Measurements from ENCODE around the gene ADISSP.
"Not testable (repeated sequence)": the region's sequence is repeated elsewhere in the genome, so short reads cannot be mapped to it uniquely, and the experiment has no call there.

ADISSP gene

GRCh38 chr20:3798373-3798768 lies 30.8 kb upstream of the ADISSP start:
- in situ Hi-C loops (cut with MboI; ENCODE audit: low sequenced_read_pairs), result no loop called here

DNA sequence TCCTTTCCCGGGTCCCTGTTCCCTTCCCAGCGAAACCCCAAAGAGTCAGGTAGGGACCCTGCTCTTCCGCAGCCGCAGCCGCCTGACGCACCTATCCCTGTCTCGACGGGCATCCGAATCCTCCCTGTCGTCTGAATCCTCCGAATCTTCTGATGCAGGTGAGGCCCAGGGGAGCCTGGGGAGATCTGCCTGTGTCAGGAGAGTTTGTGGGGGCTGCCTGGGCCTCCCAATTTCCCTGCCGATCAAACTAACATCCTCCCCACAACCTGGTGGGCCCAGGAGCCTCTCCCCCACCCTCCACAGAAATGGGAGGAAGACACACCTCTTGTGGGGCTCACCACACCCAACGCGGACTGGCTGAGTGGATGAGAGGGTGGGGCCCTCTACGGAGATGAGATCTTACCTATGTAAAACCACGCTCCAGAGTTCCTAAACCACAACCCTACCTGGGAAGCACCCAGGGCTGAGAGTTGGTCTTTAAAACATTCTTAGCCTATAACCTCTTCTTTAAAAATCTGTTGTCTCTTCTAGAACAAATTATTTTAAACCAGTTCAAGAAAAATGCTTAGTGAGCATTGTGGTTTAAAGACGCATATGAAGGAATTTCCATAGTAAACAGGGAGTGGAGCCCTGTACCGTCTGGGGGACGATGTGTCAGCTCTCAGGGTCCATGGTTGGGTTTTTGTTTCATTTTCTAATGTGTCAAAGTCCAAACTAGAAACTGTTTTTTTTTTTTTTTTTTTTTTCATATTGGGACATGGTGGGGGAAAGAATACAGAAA lies 30.2 kb upstream of the ADISSP start:
- in situ Hi-C loops (cut with MboI; ENCODE audit: low sequenced_read_pairs), result no loop called here

GRCh38 chr20:3797226-3797545 lies 29.6 kb upstream of the ADISSP start:
- in situ Hi-C loops (cut with MboI; ENCODE audit: low sequenced_read_pairs), result no loop called here

DNA sequence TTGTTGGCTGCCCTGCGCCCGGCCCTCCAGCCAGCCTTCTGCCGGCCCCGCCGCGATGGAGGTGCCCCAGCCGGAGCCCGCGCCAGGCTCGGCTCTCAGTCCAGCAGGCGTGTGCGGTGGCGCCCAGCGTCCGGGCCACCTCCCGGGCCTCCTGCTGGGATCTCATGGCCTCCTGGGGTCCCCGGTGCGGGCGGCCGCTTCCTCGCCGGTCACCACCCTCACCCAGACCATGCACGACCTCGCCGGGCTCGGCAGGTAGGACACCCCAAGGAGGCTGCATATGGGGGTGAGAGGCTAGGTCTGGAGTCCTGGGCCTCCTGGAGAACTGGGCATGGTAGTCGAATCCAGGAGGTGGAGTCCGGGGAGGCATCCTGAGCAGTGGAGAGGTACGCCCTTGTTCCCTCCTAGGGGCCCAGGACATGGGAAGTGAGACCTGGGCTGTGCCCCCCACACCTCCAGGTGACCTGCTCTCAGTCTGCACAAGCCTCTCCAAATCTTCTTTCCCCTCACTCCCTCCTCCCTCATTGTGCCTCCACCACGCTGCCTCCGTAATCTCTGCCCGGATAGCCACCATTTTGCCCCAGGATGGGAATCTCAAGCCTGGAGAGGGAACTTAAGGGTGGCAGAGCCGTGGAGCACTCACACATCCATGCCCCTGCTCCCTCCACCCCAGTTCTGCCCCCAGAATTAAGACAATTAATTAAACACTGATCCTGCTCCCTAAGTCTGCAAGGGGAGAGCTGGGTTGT lies 29.1 kb upstream of the ADISSP start:
- in situ Hi-C loops (cut with MboI; ENCODE audit: low sequenced_read_pairs), result no loop called here

GRCh38 chr20:3795511-3796468 lies 28.2 kb upstream of the ADISSP start, which contains the start of gene CDC25B:
Gene CDC25B, plus strand, starts transcription at chr20:3796310. Its CDS starts 222 bp downstream, at chr20:3796532.
- in situ Hi-C loops (cut with MboI; ENCODE audit: low sequenced_read_pairs), result no loop called here

- in situ Hi-C loops (cut with MboI; ENCODE audit: low sequenced_read_pairs), result no loop called here
These were observed 27.3 kb upstream of the ADISSP start for GRCh38 chr20:3794701-3795420.

DNA sequence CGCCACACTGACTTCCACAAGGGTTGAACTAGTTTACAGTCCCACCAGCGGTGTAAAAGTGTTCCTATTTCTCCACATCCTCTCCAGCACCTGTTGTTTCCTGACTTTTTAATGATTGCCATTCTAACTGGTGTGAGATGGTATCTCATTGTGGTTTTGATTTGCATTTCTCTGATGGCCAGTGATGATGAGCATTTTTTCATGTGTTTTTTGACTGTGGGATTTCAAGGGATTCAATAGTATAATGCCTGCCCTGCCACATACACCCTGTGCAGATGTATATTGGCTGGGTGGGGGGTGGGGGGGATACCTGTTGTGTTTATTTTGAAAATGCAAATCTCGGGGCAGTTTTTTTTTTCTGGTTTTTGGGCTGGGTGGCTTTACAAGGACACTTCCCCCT lies 26.6 kb upstream of the ADISSP start:
- in situ Hi-C loops (cut with MboI; ENCODE audit: low sequenced_read_pairs), result not testable (repeated sequence)

DNA sequence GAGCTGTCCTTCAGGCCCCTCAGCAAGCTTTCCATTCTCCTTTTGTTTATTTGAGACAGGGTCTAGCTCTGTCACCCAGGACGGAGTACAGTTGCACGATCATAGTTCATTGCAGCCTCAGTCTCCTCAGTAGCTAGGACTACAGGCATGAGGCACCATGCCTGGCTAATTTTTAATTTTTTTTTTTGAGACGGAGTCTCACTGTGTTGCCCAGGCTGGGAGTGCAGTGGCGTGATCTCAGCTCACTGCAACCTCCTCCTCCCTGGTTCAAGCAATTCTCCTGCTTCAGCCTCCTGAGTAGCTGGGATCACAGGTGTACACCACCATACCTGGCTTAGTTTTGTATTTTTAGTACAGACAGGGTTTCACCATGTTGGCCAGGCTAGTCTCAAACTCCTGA lies 21.6 kb upstream of the ADISSP start:
- in situ Hi-C loops (cut with MboI; ENCODE audit: low sequenced_read_pairs), result not testable (repeated sequence)

- in situ Hi-C loops (cut with MboI; ENCODE audit: low sequenced_read_pairs), result no loop called here
These were observed 21.2 kb upstream of the ADISSP start for GRCh38 chr20:3788685-3789155.

DNA sequence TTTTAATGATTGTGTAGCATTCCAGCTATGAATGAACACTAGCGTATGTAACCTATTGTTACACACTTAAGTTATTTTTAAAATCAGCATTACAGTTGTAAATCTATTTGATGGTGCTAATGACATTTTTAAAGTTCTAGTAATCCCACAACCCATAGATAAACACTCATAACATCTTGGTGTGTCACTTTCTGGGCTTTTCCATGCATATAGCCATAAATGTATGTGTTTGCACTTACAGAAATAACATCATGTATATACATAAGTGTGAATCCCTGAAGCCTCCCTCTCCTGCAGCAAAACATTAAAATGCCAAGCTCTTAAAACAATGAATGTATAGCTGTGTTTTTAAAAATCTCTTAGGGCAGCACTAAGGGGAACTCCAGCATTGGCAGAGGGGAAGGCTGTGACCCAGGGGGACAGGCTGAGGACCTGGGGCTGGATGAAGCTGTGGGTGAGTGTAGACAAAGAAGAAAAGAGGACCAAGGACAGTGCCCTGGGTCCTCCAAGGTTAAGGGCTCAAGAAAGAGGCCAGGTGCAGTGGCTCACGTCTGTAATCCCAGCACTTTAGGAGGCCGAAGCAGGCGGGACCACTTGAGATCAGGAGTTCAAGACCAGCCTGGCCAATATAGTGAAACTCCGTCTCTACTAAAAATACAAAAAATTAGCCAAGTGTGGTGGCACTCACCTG lies 19.9 kb upstream of the ADISSP start:
- in situ Hi-C loops (cut with MboI; ENCODE audit: low sequenced_read_pairs), result no loop called here

GRCh38 chr20:3786665-3787323 lies 19.2 kb upstream of the ADISSP start, which contains the start of gene CENPB:
Gene CENPB, minus strand, starts transcription at chr20:3786740. Its CDS starts 257 bp downstream, at chr20:3786483.
- in situ Hi-C loops (cut with MboI; ENCODE audit: low sequenced_read_pairs), result no loop called here

- in situ Hi-C loops (cut with MboI; ENCODE audit: low sequenced_read_pairs), result no loop called here
These were observed 18.6 kb upstream of the ADISSP start for GRCh38 chr20:3786126-3786484.

DNA sequence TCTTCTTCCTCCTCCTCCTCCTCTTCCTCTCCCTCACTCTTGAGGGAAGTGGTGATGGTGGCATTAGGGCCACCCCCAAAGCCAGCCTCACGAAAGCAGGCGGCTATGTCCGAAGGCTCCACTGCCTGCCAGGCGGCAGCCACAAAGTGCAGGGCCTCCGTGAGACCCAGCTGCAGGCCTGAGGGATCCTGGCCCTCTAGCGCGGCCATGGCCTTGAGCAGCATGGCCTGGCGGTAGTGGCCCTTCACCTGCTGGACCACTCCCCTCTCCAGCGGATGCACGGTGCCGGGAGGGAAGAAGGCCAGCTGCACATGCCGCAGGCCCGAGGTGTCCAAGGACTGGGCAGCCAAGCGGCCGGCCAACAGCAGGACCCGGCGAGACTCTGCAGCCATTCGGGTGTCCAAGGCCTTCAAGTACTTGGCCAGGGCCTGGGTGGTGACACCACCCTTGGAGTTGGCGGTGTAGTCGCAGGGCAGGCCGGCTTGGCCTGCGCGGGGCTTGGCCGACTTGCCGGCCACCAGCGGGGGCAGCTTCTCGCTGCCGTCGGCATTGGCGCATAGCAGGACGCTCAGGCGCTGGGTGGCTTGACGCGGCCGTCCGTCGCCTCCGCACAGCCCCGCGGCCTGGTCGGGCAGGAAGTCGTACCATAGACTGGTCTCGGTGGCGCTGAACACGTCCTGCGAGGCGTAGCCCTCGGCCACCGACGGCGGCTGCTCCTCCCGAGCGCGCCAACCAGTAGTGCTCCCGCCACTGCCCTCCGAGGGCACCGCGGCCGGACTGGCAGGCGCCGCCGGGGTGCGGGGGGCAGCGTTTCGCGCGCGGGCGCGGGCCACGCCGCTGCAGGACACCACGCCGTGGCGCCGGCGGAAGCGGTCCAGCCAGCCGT lies 17.9 kb upstream of the ADISSP start:
- in situ Hi-C loops (cut with MboI; ENCODE audit: low sequenced_read_pairs), result no loop called here

GRCh38 chr20:3784863-3785239 lies 17.3 kb upstream of the ADISSP start:
- in situ Hi-C loops (cut with MboI; ENCODE audit: low sequenced_read_pairs), result no loop called here

- in situ Hi-C loops (cut with MboI; ENCODE audit: low sequenced_read_pairs), result no loop called here
These were observed 16.8 kb upstream of the ADISSP start for GRCh38 chr20:3784216-3784853.

DNA sequence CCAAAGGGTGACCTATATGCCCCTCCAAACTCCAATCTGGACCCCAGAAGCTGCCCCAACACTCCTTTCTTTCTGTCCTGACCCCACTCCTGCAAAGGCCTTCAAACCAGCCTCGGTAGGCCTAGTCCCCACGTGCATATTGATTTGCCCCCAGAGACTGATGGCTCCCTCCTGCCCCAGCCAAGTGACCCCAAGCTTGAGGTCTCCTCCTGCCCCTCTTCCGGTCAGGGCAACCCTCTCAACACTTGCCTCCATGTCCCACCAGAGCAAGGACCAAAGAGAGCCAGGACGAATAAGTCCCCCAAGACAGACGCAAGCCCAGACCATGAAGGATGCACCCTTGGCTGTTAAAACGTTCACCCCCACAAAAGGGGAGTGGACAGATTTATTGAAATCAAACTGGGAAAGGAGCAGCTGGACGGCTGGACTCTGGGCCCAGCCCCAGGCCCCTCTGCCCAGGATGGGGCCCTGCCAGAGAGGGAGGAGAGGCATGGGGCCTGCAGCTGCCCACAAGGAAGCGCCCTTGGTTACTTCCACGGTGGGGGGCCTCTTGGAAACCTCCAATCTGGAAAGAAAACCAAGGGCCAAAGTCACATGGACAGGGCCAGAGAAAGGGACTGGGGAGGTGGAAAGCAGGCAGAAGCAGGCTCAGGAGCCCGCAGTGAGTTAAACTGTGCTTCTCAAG lies 16.1 kb upstream of the ADISSP start:
- in situ Hi-C loops (cut with MboI; ENCODE audit: low sequenced_read_pairs), result no loop called here

DNA sequence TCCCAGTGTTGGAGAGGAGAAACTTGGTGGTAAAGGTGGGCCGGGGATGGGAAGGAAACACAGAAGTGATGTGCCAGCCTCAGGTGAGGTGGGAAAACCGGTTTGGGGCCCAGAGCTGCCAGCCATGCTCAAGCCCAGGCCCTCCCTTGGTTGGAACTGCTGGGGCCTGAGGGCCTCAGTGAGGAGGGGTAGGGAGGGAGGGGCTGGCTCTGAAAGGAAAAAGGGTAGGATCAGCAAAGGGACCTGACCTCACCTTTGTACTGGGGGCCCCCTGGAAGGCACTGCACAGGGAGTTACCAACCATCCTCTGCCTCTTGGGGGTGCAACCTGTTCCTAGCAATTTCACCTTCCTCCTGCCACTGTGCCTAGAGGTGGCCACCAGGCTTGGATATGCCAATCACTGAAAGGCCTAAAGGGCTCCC lies 15.5 kb upstream of the ADISSP start:
- in situ Hi-C loops (cut with MboI; ENCODE audit: low sequenced_read_pairs), result no loop called here

All from HL-60/S4 treated with phorbol 12-myristate 13-acetate at 8.2 ng/mL for 4 days and 3 days (cell line).